GM12878 (cell line): ENCODE results near the gene SLC4A8. TPM values are rescaled to one million over a fixed set of nuclear protein-coding genes. Genes with fewer than 3 reads are reported as not detected.
A peak's percentile ranks its signal among the peaks of the same experiment; 100 is the strongest.

Experiments
- ATAC-seq: fragments of 200-7000 bp; cut with Tn5 transposase; 3 replicates; pipeline ENCODE4 v1.9.1; 2020; ENCODE audit warnings: mild to moderate bottlenecking, moderate library complexity
- BruUV-seq: library from RNA; stranded (reverse); fragments of 400-500 nt; replicated peaks from 2 replicates; lab custom pipeline; 2021; lab: Mats Ljungman, UMichigan
- CTCF ChIA-PET: fragments of 300-600 bp; sonication (Branson Sonifier 250); formaldehyde crosslinking; extraction: SDS; loops from one replicate; lab custom pipeline; 2021; ENCODE audit warnings: inconsistent platforms; lab: Yijun Ruan, JAX
- POLR2A ChIA-PET: fragments of 350-600 bp; formaldehyde crosslinking; extraction: SDS; loops from one replicate; lab custom pipeline; 2021; ENCODE audit warnings: inconsistent platforms; lab: Charles Lee
- RAD21 ChIA-PET: fragments of 300-600 bp; sonication (Branson Sonifier 250); formaldehyde crosslinking; loops from one replicate; lab custom pipeline; 2023; ENCODE audit warnings: antibody characterized with exemption; ENCODE audit not compliant: unreplicated experiment; lab: Charles Lee
- SMC1A ChIA-PET: fragments of 300-600 bp; sonication (Branson Sonifier 250); formaldehyde crosslinking; loops from one replicate; lab custom pipeline; 2023; ENCODE audit not compliant: unreplicated experiment, uncharacterized antibody; lab: Charles Lee
- DNase-seq: peaks from one replicate; pipeline ENCODE4 v3.0.0-alpha.2; 2011; ENCODE audit warnings: low read depth, low spot score
- FAIRE-seq: peaks from 3 replicates; lab custom pipeline; 2011; peaks lifted over from hg19 to GRCh38; lab: Jason Lieb, UNC
- H2AFZ ChIP-seq: 2 replicates; pipeline ENCODE4 v1.6.0; 2011; ENCODE audit warnings: low read depth, low read length, control low read depth; ENCODE audit not compliant: control insufficient read depth
- H3K27ac ChIP-seq: 2 replicates; pipeline ENCODE4 v1.5.1; 2011; ENCODE audit warnings: control low read depth; ENCODE audit not compliant: control insufficient read depth, insufficient read depth
- H3K27me3 ChIP-seq, 2 experiments: replicated peaks in 1 of 2; 2 replicates each; pipeline versions ENCODE4 v1.6.0 to v1.6.1; 2011; ENCODE audit warnings: low read length in 1 of 2; ENCODE audit not compliant: control insufficient read depth in 2 of 2, insufficient read depth in 2 of 2
- H3K36me3 ChIP-seq, 2 experiments: 2 replicates each; pipeline ENCODE4 v1.5.1; 2011; ENCODE audit warnings: low read length in 1 of 2; ENCODE audit not compliant: control insufficient read depth in 2 of 2, insufficient read depth in 2 of 2
- H3K4me1 ChIP-seq: 2 replicates; pipeline ENCODE4 v1.6.1; 2011; ENCODE audit warnings: mild to moderate bottlenecking, low read length, moderate library complexity, mixed read lengths; ENCODE audit not compliant: control insufficient read depth, insufficient read depth
- H3K4me2 ChIP-seq: 2 replicates; pipeline ENCODE4 v1.6.0; 2011; ENCODE audit warnings: control low read depth; ENCODE audit not compliant: control insufficient read depth, insufficient read depth
- H3K4me3 ChIP-seq: fragments of 200-600 bp; sonication (generic); 2 replicates; pipeline ENCODE4 v1.5.1; 2016
- H3K79me2 ChIP-seq: 2 replicates; pipeline ENCODE4 v1.6.0; 2011; ENCODE audit warnings: low read length; ENCODE audit not compliant: control insufficient read depth, insufficient read depth
- H3K9ac ChIP-seq: 2 replicates; pipeline ENCODE4 v1.8.0; 2011; ENCODE audit warnings: low read length, control low read depth, mixed read lengths; ENCODE audit not compliant: control insufficient read depth, insufficient read depth
- H3K9me3 ChIP-seq: replicated peaks from 3 replicates; pipeline ENCODE4 v1.5.1; 2011; ENCODE audit warnings: mild to moderate bottlenecking, low read length; ENCODE audit not compliant: control insufficient read depth, insufficient read depth
- H4K20me1 ChIP-seq: 2 replicates; pipeline ENCODE4 v1.6.0; 2011; ENCODE audit not compliant: control insufficient read depth, insufficient read depth
- BCL11A ChIP-seq: IDR thresholded peaks from 2 replicates; pipeline ENCODE4 v1.6.1; 2011; ENCODE audit warnings: low read depth, low read length
- CEBPZ ChIP-seq: fragments of 150-350 bp; IDR thresholded peaks from 2 replicates; pipeline ENCODE4 v1.6.1; 2016; ENCODE audit warnings: low read depth, low read length
- FOXK2 ChIP-seq: fragments of 450-650 bp; IDR thresholded peaks from 2 replicates; pipeline ENCODE4 v1.6.1; 2017; ENCODE audit warnings: mild to moderate bottlenecking, moderate library complexity
- HCFC1 ChIP-seq: fragments of 150-350 bp; IDR thresholded peaks from 2 replicates; pipeline ENCODE4 v1.6.1; 2014; ENCODE audit warnings: low read length
- HDGF ChIP-seq: fragments of 450-650 bp; IDR thresholded peaks from 2 replicates; pipeline ENCODE4 v1.6.1; 2016; ENCODE audit warnings: antibody characterized with exemption
- MYB ChIP-seq: fragments of 150-350 bp; IDR thresholded peaks from 2 replicates; pipeline ENCODE4 v1.6.1; 2014; ENCODE audit warnings: mild to moderate bottlenecking, low read depth, low read length, borderline replicate concordance
- SPI1 ChIP-seq: IDR thresholded peaks from 2 replicates; pipeline ENCODE4 v1.6.1; 2011; ENCODE audit warnings: low read depth, mild to moderate bottlenecking, low read length, moderate library complexity, borderline replicate concordance; ENCODE audit not compliant: insufficient read depth
- ZNF592 ChIP-seq: fragments of 450-650 bp; IDR thresholded peaks from 2 replicates; pipeline ENCODE4 v1.6.1; 2017; ENCODE audit warnings: mild to moderate bottlenecking, moderate library complexity
- WGBS: methylation state at CpG from one replicate; pipeline ENCODE4 v1.1.6; 2016; ENCODE audit warnings: low lambda C conversion rate; ENCODE audit not compliant: insufficient replicate concordance, insufficient coverage; ENCODE audit errors: missing lambda C conversion rate; 5-methylcytosine and 5-hydroxymethylcytosine counted together
- in situ Hi-C: fragments of 300-500 bp; cut with MboI; formaldehyde crosslinking; loops from 9 replicates; pipeline ENCODE4 v1.14.3; 2018; ENCODE audit warnings: mixed read lengths
- intact Hi-C: fragments of 100-400 bp; cut with micrococcal nuclease; formaldehyde crosslinking; loops from one replicate; pipeline ENCODE4 v1.14.2; 2022; ENCODE audit not compliant: unreplicated experiment
- polyA plus RNA-seq, 11 experiments: library from polyadenylated mRNA; depleted of rRNA in 4 of 11; unstranded in 6 of 11; stranded (reverse) in 5 of 11; fragments of >200 nt; fragmentation: Nextera tagmentation in 4 of 11; fragmentation: Illumina TruSeq in 1 of 11; extraction: Ambion mirVana in 4 of 11; extraction: Trizol in 1 of 11; gene quantifications; 1 replicate in 1 of 11; 2 replicates in 10 of 11; pipeline versions ENCODE4 v1.2.1 to v1.2.3, GENCODE V29; 2011 to 2016; ENCODE audit warnings: inconsistent platforms in 2 of 11, missing spikeins in 2 of 11, low read depth in 1 of 11
- total RNA-seq, 4 experiments: library from RNA; depleted of rRNA in 3 of 4; stranded (reverse); fragments of >200 nt in 3 of 4; fragmentation: Illumina TruSeq in 1 of 4; extraction: Trizol in 1 of 4; gene quantifications; 2 replicates each; pipeline versions ENCODE4 v1.2.1 to v1.2.3, GENCODE V29; 2013 to 2021

Gene SLC4A8
- total and polyA plus RNA-seq, 10 of the 15 experiments (the other 5 are each of a cell fraction or from before 2014, with no cell fraction given), result 1.4 to 7.7 (median 3.7) TPM

GRCh38 chr12:51547606-51548005 lies 123.0 kb downstream of the SLC4A8 start:
- DNase-seq, result no peak
- in situ Hi-C loops, result no loop called here
- H3K79me2 ChIP-seq, result no peaks in the 10 kb centered on the region

More at GRCh38 chr12:51547606-51548005, 123.0 kb downstream of the SLC4A8 start:
- Histone ChIP-seq H2AFZ (no peak overlapping the region), H3K4me2 (no peak overlapping the region), H3K9ac (no peak overlapping the region), H3K4me3 (no peak overlapping the region), H3K27me3 (no peaks in the 10 kb centered on the region; a peak in 1 of 4 replicates), H3K36me3 (no peaks in the 10 kb centered on the region), H3K4me1 (no peaks in the 10 kb centered on the region), H4K20me1 (no peaks in the 10 kb centered on the region), H3K27ac (no peak overlapping the region), H3K9me3 (no peaks in the 10 kb centered on the region)
- ChIA-PET CTCF (interaction anchor here (0.9 to 1.9 kb wide), 2 partner anchors 19 to 115 kb away, joined by 3 to 5 read pairs; no protein-coding TSS in a partner anchor), SMC1A (no interaction called here), RAD21 (no interaction called here), POLR2A (no interaction called here)
- BruUV-seq, result no TSS peak
- no peak for TF ChIP-seq ZNF592
- TF ChIP-seq MYB, result no peak
- TF ChIP-seq HCFC1, result no peak
- no peak for TF ChIP-seq FOXK2
- TF ChIP-seq HDGF, result no peak
- peak; percentile 52; the same call in 1 of the 2 replicates for TF ChIP-seq SPI1
- TF ChIP-seq BCL11A, result no peak
- no peak for TF ChIP-seq CEBPZ
- intact Hi-C loops, result no loop called here
- 25% methylated on average over 6 of the region's 6 CpGs for WGBS
- no peak for FAIRE-seq
- no peak for ATAC-seq
